Measurements from ENCODE around the gene ANKS4B. TPM values are rescaled to one million over a fixed set of nuclear protein-coding genes. Genes with fewer than 3 reads are reported as not detected.

ANKS4B gene
- total RNA-seq, 1 experiment from 2014 or later = 3.5 TPM

- Mint-ChIP-seq H3K27me3 (ENCODE audit: insufficient read depth, unreplicated experiment) (no peaks in the 10 kb centered on the region), H3K4me3 (ENCODE audit: unreplicated experiment) (no peak overlapping the region), H3K27ac (ENCODE audit: unreplicated experiment) (peak overlapping the region; percentile 22), H3K9me3 (ENCODE audit: unreplicated experiment) (no peaks in the 10 kb centered on the region), H3K4me1 (ENCODE audit: low read depth, unreplicated experiment) (peaks cover 21% of the 10 kb centered on the region), H3K36me3 (ENCODE audit: insufficient read depth, unreplicated experiment) (peaks cover 8% of the 10 kb centered on the region)
- BruUV-seq (replicated peaks) = no TSS peak
- Histone ChIP-seq H3K4me3 (ENCODE audit: low read depth, low read length) (no peak overlapping the region), H3K9me3 (no peaks in the 10 kb centered on the region), H3K27me3 (replicated peaks; ENCODE audit: control insufficient read depth, insufficient read depth, low read length) (no peaks in the 10 kb centered on the region), H3K4me1 (peaks cover 30% of the 10 kb centered on the region), H3K36me3 (ENCODE audit: control insufficient read depth, insufficient read depth, low read length) (no peaks in the 10 kb centered on the region)
- TF ChIP-seq CTCF (IDR thresholded peaks at IDR 0.05; ENCODE audit: insufficient read depth in 1 of 2, low read depth in 1 of 2, low read length in 1 of 2, severe bottlenecking in 1 of 2, unreplicated experiment in 1 of 2) = no peak
- ChIA-PET CTCF (interaction anchor here (0.9 to 1.5 kb wide), 2 partner anchors 8 to 37 kb away, joined by 3 to 4 read pairs; no protein-coding TSS in a partner anchor), POLR2A (no interaction called here)
- DNase-seq = peak in 1 of 2 experiments; percentile 11
- intact Hi-C loops (cut with micrococcal nuclease; ENCODE audit: unreplicated experiment) = loop anchor here (5.0 kb wide), 1 partner anchor 38 kb away; no protein-coding TSS in a partner anchor
Observed at GRCh38 chr16:21263640-21264570, 30.4 kb downstream of the ANKS4B start.

GRCh38 chr16:21264571-21265036 lies 31.1 kb downstream of the ANKS4B start:
- Mint-ChIP-seq H3K4me1 (ENCODE audit: low read depth, unreplicated experiment) (peaks cover 21% of the 10 kb centered on the region), H3K9me3 (ENCODE audit: unreplicated experiment) (no peaks in the 10 kb centered on the region), H3K4me3 (ENCODE audit: unreplicated experiment) (no peak overlapping the region), H3K36me3 (ENCODE audit: insufficient read depth, unreplicated experiment) (peaks cover 8% of the 10 kb centered on the region), H3K27ac (ENCODE audit: unreplicated experiment) (no peak overlapping the region), H3K27me3 (ENCODE audit: insufficient read depth, unreplicated experiment) (no peaks in the 10 kb centered on the region)
- no peak for DNase-seq
- no peaks in the 10 kb centered on the region for H3K27me3 ChIP-seq (replicated peaks; ENCODE audit: control insufficient read depth, insufficient read depth, low read length)
- intact Hi-C loops (cut with micrococcal nuclease; ENCODE audit: unreplicated experiment) = loop anchor here (5.0 kb wide), 1 partner anchor 38 kb away; no protein-coding TSS in a partner anchor
- BruUV-seq (replicated peaks) = no TSS peak
- H3K4me3 ChIP-seq (ENCODE audit: low read depth, low read length) = no peak overlapping the region
- no peaks in the 10 kb centered on the region for H3K9me3 ChIP-seq
- H3K4me1 ChIP-seq = peaks cover 30% of the 10 kb centered on the region
- ChIA-PET CTCF (interaction anchor here (1.5 kb wide), 1 partner anchor 9 kb away, joined by 4 read pairs; no protein-coding TSS in a partner anchor), POLR2A (no interaction called here)
- no peaks in the 10 kb centered on the region for H3K36me3 ChIP-seq (ENCODE audit: control insufficient read depth, insufficient read depth, low read length)
- TF ChIP-seq CTCF (IDR thresholded peaks at IDR 0.05; ENCODE audit: insufficient read depth in 1 of 2, low read depth in 1 of 2, low read length in 1 of 2, severe bottlenecking in 1 of 2, unreplicated experiment in 1 of 2) = no peak

GRCh38 chr16:21265104-21265837 lies 31.8 kb downstream of the ANKS4B start:
- TF ChIP-seq CTCF (IDR thresholded peaks at IDR 0.05; ENCODE audit: insufficient read depth in 1 of 2, low read depth in 1 of 2, low read length in 1 of 2, severe bottlenecking in 1 of 2, unreplicated experiment in 1 of 2) = no peak
- Histone ChIP-seq H3K36me3 (ENCODE audit: control insufficient read depth, insufficient read depth, low read length) (no peaks in the 10 kb centered on the region), H3K4me3 (ENCODE audit: low read depth, low read length) (no peak overlapping the region), H3K9me3 (no peaks in the 10 kb centered on the region), H3K4me1 (peaks cover 25% of the 10 kb centered on the region), H3K27me3 (replicated peaks; ENCODE audit: control insufficient read depth, insufficient read depth, low read length) (no peaks in the 10 kb centered on the region)
- intact Hi-C loops (cut with micrococcal nuclease; ENCODE audit: unreplicated experiment) = no loop called here
- BruUV-seq (replicated peaks) = no TSS peak
- peaks cover 2% of the 10 kb centered on the region for H3K36me3 Mint-ChIP-seq (ENCODE audit: insufficient read depth, unreplicated experiment)
- no peak for DNase-seq
- H3K4me3 Mint-ChIP-seq (ENCODE audit: unreplicated experiment) = no peak overlapping the region
- no peaks in the 10 kb centered on the region for H3K9me3 Mint-ChIP-seq (ENCODE audit: unreplicated experiment)
- CTCF ChIA-PET = no interaction called here
- no peaks in the 10 kb centered on the region for H3K27me3 Mint-ChIP-seq (ENCODE audit: insufficient read depth, unreplicated experiment)
- POLR2A ChIA-PET = no interaction called here
- H3K4me1 Mint-ChIP-seq (ENCODE audit: low read depth, unreplicated experiment) = peaks cover 21% of the 10 kb centered on the region
- H3K27ac Mint-ChIP-seq (ENCODE audit: unreplicated experiment) = no peak overlapping the region

All from Caco-2 (cell line).